B cell (primary cell): ENCODE data around the gene ZNF575.

Source experiments
- EZH2 ChIP-seq: IDR thresholded peaks from 2 replicates; pipeline ENCODE4 v1.6.1; 2012; ENCODE audit warnings: borderline replicate concordance, low read depth, mild to moderate bottlenecking, moderate library complexity, low read length; ENCODE audit not compliant: insufficient read depth, poor library complexity, severe bottlenecking
- TF ChIP-seq, protein P1 (sequence below): fragments of 200-600 bp; IDR thresholded peaks from one replicate; pipeline ENCODE4 v1.8.0; 2022; ENCODE audit warnings: antibody characterized with exemption, mild to moderate bottlenecking

GRCh38 chr19:43532962-43533545, at the start of gene ZNF575:
- TF ChIP-seq, protein P1, sequence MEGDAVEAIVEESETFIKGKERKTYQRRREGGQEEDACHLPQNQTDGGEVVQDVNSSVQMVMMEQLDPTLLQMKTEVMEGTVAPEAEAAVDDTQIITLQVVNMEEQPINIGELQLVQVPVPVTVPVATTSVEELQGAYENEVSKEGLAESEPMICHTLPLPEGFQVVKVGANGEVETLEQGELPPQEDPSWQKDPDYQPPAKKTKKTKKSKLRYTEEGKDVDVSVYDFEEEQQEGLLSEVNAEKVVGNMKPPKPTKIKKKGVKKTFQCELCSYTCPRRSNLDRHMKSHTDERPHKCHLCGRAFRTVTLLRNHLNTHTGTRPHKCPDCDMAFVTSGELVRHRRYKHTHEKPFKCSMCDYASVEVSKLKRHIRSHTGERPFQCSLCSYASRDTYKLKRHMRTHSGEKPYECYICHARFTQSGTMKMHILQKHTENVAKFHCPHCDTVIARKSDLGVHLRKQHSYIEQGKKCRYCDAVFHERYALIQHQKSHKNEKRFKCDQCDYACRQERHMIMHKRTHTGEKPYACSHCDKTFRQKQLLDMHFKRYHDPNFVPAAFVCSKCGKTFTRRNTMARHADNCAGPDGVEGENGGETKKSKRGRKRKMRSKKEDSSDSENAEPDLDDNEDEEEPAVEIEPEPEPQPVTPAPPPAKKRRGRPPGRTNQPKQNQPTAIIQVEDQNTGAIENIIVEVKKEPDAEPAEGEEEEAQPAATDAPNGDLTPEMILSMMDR: no peak
- no peak for TF ChIP-seq EZH2
